Esophagus muscularis mucosa (tissue), 3 donors: Measurements from ENCODE around the gene SLC39A1.

ENCODE experiments used
- CTCF ChIP-seq, 3 experiments: fragments of 200-600 bp in 2 of 3; fragments of 450-650 bp in 1 of 3; sonication (generic) in 2 of 3; IDR thresholded peaks; one replicate each; pipeline ENCODE4 v1.5.1; 2017 to 2019; ENCODE audit warnings: antibody characterized with exemption in 3 of 3, mild to moderate bottlenecking in 2 of 3, moderate library complexity in 1 of 3
- POLR2A ChIP-seq: fragments of 450-650 bp; IDR thresholded peaks from one replicate; pipeline ENCODE4 v1.6.1; 2017; ENCODE audit warnings: antibody characterized with exemption, moderate library complexity, mild to moderate bottlenecking, low read depth

DNA sequence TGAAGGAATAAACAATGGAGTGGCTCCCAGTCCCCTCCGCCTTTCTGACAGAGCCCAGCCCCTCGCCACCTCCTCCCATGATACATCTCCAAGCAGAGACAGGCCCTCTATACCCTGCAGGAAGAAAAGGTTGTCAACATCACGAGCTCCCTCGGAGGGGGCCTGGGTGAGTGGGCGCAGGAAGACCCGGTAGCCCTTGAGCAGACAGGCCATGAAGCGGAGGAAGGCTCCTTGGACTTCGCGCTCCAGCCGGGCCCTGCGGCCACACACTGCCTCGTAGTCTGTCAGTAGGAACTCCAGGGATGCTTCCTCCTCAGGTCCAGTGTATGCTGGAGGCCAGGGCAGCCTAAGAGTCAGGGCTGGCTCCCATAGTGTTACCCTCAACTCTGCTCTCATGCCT, 23.9 kb downstream of the SLC39A1 start:
- TF ChIP-seq POLR2A = no peak
- no peak for TF ChIP-seq CTCF (IDR thresholded peaks at IDR 0.05)
